Adrenal gland (tissue), 12 donors: ENCODE results near the gene SNCB. TPM values are rescaled to one million over a fixed set of nuclear protein-coding genes. Genes with fewer than 3 reads are reported as not detected.

ENCODE experiments used
- DNase-seq, 7 donors: peaks; one replicate each; pipeline ENCODE4 v3.0.0-alpha.2; 2019 to 2020
- H3K27ac ChIP-seq, 5 donors: fragments of 200-600 bp; sonication (generic) in 4 of 5; 1 replicate in 3 of 5; 2 replicates in 2 of 5; pipeline versions ENCODE4 v1.5.1 to v1.8.0; 2016 to 2020; ENCODE audit warnings: mild to moderate bottlenecking in 1 of 5
- H3K27me3 ChIP-seq: fragments of 200-600 bp; 2 replicates; pipeline ENCODE4 v1.8.0; 2021
- H3K36me3 ChIP-seq, 2 donors: fragments of 200-600 bp; replicated peaks in 1 of 2; 1 replicate in 1 of 2; 2 replicates in 1 of 2; pipeline versions ENCODE4 v1.5.1 to v1.8.0; 2018 to 2022
- H3K4me1 ChIP-seq, 2 donors: fragments of 200-600 bp; replicated peaks in 1 of 2; 1 replicate in 1 of 2; 2 replicates in 1 of 2; pipeline versions ENCODE4 v1.5.1 to v1.8.0; 2018 to 2021
- H3K4me3 ChIP-seq, 4 donors: fragments of 200-600 bp; sonication (generic) in 3 of 4; one replicate each; pipeline ENCODE4 v1.5.1; 2016 to 2018
- H3K9me3 ChIP-seq, 3 donors: fragments of 200-600 bp; sonication (generic) in 1 of 3; replicated peaks in 1 of 3; 1 replicate in 2 of 3; 2 replicates in 1 of 3; pipeline versions ENCODE4 v1.5.1 to v1.8.0; 2016 to 2021
- CTCF ChIP-seq, 6 experiments: fragments of 450-650 bp in 4 of 6; fragments of 200-600 bp in 2 of 6; sonication (generic) in 1 of 6; IDR thresholded peaks; 1 replicate in 5 of 6; 2 replicates in 1 of 6; pipeline versions ENCODE4 v1.5.1 to v1.8.0; 2016 to 2021; ENCODE audit warnings: antibody characterized with exemption in 6 of 6, mild to moderate bottlenecking in 2 of 6, moderate library complexity in 1 of 6
- POLR2A ChIP-seq, 2 donors: fragments of 450-650 bp; IDR thresholded peaks; one replicate each; pipeline ENCODE4 v1.6.1; 2017; ENCODE audit warnings: antibody characterized with exemption in 2 of 2, mild to moderate bottlenecking in 2 of 2, moderate library complexity in 1 of 2
- WGBS, 4 donors: extraction: QIAGEN DNeasy Blood & Tissue Kit in 2 of 4; methylation state at CpG; one replicate each; pipeline versions ENCODE4 v1.1.5 to v1.1.7; 2013 to 2017; 5-methylcytosine and 5-hydroxymethylcytosine counted together
- intact Hi-C, 2 donors: fragments of 100-400 bp; cut with DNase I; formaldehyde crosslinking; loops; one replicate each; pipeline versions ENCODE4 v1.14.1 to v1.15.0; 2022 to 2023
- polyA plus RNA-seq, 3 donors: library from polyadenylated mRNA; stranded (reverse); fragments of 200-250 nt in 2 of 3; fragments of 350-450 nt in 1 of 3; fragmentation: Illumina TruSeq in 1 of 3; extraction: RNeasy Lipid Tissue Mini Kit (QIAGEN cat#74804) in 1 of 3; gene quantifications; one replicate each; pipeline ENCODE4 v1.2.3, GENCODE V29; 2013 to 2014
- total RNA-seq, 9 donors: library from RNA; depleted of rRNA in 4 of 9; stranded (reverse); fragments of >200 nt in 4 of 9; fragments of 120-200 nt in 1 of 9; fragmentation: NEBNext Ultra II Directional in 1 of 9; extraction: Animal tissue kit (Norgen Biotek cat#: 25700) in 1 of 9; gene quantifications; one replicate each; pipeline versions ENCODE4 v1.1.0 to v1.2.4, GENCODE V29; 2013 to 2023
- donor health status: healthy with polysubstance abuse.
- donor health status: Bipolar disorder and iron deficiency.
- donor health status: DM: yes; HTN: yes; CAD: no.
- donor health status: DM: no; HTN: no; CAD: no.
- donor health status: DM: no; HTN: no; CAD: no.
- donor health status: DM: yes; HTN: yes; CAD: no.

SNCB gene
- total and polyA plus RNA-seq, 12 donors, result 0.19 to 8.6 (median 1.5) TPM; not detected in 4

GRCh38 chr5:176619569-176620332 is 10.6 kb downstream of the SNCB start:
- H3K4me3 ChIP-seq, result peak overlapping the region in 1 of 4 donors; percentile 29
- no peaks in the 10 kb centered on the region for H3K9me3 ChIP-seq
- intact Hi-C loops, result no loop called here
- no peaks in the 10 kb centered on the region for H3K36me3 ChIP-seq
- DNase-seq, result no peak
- no peak overlapping the region for H3K27ac ChIP-seq
- 0 to 11% (median 8%) methylated on average over 2 to 59 of the region's 59 CpGs for WGBS, 4 donors
- no peak for TF ChIP-seq CTCF (IDR thresholded peaks at IDR 0.05)
- TF ChIP-seq POLR2A (IDR thresholded peaks at IDR 0.05), result no peak
- peaks cover 0 to 16% of the 10 kb centered on the region in 2 donors for H3K4me1 ChIP-seq
- peaks cover 33% of the 10 kb centered on the region for H3K27me3 ChIP-seq

GRCh38 chr5:176619203-176619568 is 11.1 kb downstream of the SNCB start:
- intact Hi-C loops, result no loop called here
- H3K27ac ChIP-seq, result no peak overlapping the region
- peak overlapping the region in 1 of 4 donors; percentile 29 for H3K4me3 ChIP-seq
- DNase-seq, result peak; percentile 78 to 91 (median 84)
- H3K4me1 ChIP-seq, result peaks cover 0 to 16% of the 10 kb centered on the region in 2 donors
- WGBS, 4 donors, result 1 to 9% (median 5%) methylated on average over 6 to 31 of the region's 31 CpGs
- no peaks in the 10 kb centered on the region for H3K36me3 ChIP-seq
- H3K27me3 ChIP-seq, result peaks cover 33% of the 10 kb centered on the region
- no peaks in the 10 kb centered on the region for H3K9me3 ChIP-seq
- TF ChIP-seq CTCF (IDR thresholded peaks at IDR 0.05) (peak in 3 of 6 experiments; percentile 11 to 36 (median 26)), POLR2A (IDR thresholded peaks at IDR 0.05) (no peak)

- no peaks in the 10 kb centered on the region for H3K36me3 ChIP-seq
- no peak overlapping the region for H3K27ac ChIP-seq
- peaks cover 0 to 16% of the 10 kb centered on the region in 2 donors for H3K4me1 ChIP-seq
- no peaks in the 10 kb centered on the region for H3K9me3 ChIP-seq
- no peak for TF ChIP-seq POLR2A (IDR thresholded peaks at IDR 0.05)
- no peak for TF ChIP-seq CTCF (IDR thresholded peaks at IDR 0.05)
- H3K27me3 ChIP-seq, result peaks cover 33% of the 10 kb centered on the region
- 20 to 32% (median 23%) methylated on average over 9 to 19 of the region's 19 CpGs for WGBS, 4 donors
- intact Hi-C loops, result no loop called here
- H3K4me3 ChIP-seq, result peak overlapping the region in 1 of 4 donors; percentile 29
- no peak for DNase-seq
Measured at GRCh38 chr5:176618783-176619182, 11.6 kb downstream of the SNCB start.

- H3K36me3 ChIP-seq, result no peaks in the 10 kb centered on the region
- no peak for DNase-seq
- no peaks in the 10 kb centered on the region for H3K9me3 ChIP-seq
- H3K27me3 ChIP-seq, result peaks cover 33% of the 10 kb centered on the region
- WGBS, 4 donors, result 53 to 62% (median 61%) methylated on average over 7 of the region's 7 CpGs
- peaks cover 0 to 16% of the 10 kb centered on the region in 2 donors for H3K4me1 ChIP-seq
- H3K4me3 ChIP-seq, result no peak overlapping the region
- intact Hi-C loops, result no loop called here
- TF ChIP-seq CTCF (IDR thresholded peaks at IDR 0.05) (no peak), POLR2A (IDR thresholded peaks at IDR 0.05) (no peak)
- no peak overlapping the region for H3K27ac ChIP-seq
Measured at GRCh38 chr5:176616511-176616910, 13.8 kb downstream of the SNCB start.
